Measurements from ENCODE around the gene TTC29. TPM values are rescaled to one million over a fixed set of nuclear protein-coding genes. Genes with fewer than 3 reads are reported as not detected.

TTC29 gene
- polyA plus RNA-seq, 1 donor (not counting 4 experiments of a cell fraction or from before 2014, with no cell fraction given) = not detected

DNA sequence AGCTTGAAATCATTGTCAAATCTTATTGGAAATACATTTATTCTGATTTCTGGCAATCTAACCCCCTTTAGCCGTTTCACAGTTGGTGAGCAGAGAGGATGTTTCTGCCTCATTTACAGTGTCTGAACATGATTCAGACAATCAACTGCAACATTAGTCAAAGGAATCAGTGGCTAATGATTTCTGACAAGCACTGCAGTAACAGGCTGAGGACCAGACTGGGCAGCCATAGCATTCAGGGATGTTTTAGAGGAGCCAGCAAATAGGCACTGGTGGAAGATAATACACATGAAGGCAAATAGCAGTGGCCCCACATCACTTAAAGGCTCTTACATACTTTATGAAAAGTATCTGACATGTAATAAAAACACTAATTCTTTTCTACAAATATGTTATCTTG lies 102.8 kb downstream of the TTC29 start:
- no peak overlapping the region for H3K4me3 ChIP-seq (ENCODE audit: control insufficient read depth in 2 of 3, extremely low read depth in 1 of 3, insufficient read depth in 2 of 3, low read depth in 1 of 3, low read length in 3 of 3)
- no peaks in the 10 kb centered on the region for H3K36me3 ChIP-seq (ENCODE audit: control insufficient read depth in 2 of 2, extremely low read depth in 1 of 2, insufficient read depth in 2 of 2, low read length in 2 of 2)
- H3K27ac ChIP-seq (ENCODE audit: control insufficient read depth, insufficient read depth, low read length) = no peak overlapping the region
- TF ChIP-seq EZH2 (IDR thresholded peaks at IDR 0.05; ENCODE audit: low read length) = no peak
- TF ChIP-seq, protein P1, sequence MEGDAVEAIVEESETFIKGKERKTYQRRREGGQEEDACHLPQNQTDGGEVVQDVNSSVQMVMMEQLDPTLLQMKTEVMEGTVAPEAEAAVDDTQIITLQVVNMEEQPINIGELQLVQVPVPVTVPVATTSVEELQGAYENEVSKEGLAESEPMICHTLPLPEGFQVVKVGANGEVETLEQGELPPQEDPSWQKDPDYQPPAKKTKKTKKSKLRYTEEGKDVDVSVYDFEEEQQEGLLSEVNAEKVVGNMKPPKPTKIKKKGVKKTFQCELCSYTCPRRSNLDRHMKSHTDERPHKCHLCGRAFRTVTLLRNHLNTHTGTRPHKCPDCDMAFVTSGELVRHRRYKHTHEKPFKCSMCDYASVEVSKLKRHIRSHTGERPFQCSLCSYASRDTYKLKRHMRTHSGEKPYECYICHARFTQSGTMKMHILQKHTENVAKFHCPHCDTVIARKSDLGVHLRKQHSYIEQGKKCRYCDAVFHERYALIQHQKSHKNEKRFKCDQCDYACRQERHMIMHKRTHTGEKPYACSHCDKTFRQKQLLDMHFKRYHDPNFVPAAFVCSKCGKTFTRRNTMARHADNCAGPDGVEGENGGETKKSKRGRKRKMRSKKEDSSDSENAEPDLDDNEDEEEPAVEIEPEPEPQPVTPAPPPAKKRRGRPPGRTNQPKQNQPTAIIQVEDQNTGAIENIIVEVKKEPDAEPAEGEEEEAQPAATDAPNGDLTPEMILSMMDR (optimal IDR thresholded peaks at IDR 0.05 in 1 of 3, IDR thresholded peaks at IDR 0.05 in 1 of 3, conservative IDR thresholded peaks at IDR 0.05 in 1 of 3; ENCODE audit: extremely low read depth in 1 of 3, insufficient read depth in 2 of 3, low read length in 3 of 3) = no peak
- FAIRE-seq (no peak), DNase-seq (ENCODE audit: low read depth, low spot score) (no peak)
- no peak overlapping the region for H2AFZ ChIP-seq (ENCODE audit: control insufficient read depth, low read length)
- no peak overlapping the region for H3K9ac ChIP-seq (ENCODE audit: control insufficient read depth, extremely low read depth, insufficient read depth, low read length)
- H3K9me3 ChIP-seq (ENCODE audit: control insufficient read depth, low read depth, low read length) = no peaks in the 10 kb centered on the region
- H3K4me1 ChIP-seq (ENCODE audit: control insufficient read depth, extremely low read depth, insufficient read depth, low read length) = no peaks in the 10 kb centered on the region
- peaks cover 5% of the 10 kb centered on the region for H3K27me3 ChIP-seq (ENCODE audit: control insufficient read depth, extremely low read depth, insufficient read depth, low read length)
- dilution Hi-C loops (cut with MboI; ENCODE audit: extremely low pct_ligation_motif_present, low sequenced_read_pairs) = no loop called here
- no peaks in the 10 kb centered on the region for H3K79me2 ChIP-seq (ENCODE audit: control insufficient read depth, insufficient read depth, low read length)
- no peaks in the 10 kb centered on the region for H4K20me1 ChIP-seq (ENCODE audit: control insufficient read depth, extremely low read depth, insufficient read depth, low read length)
- H3K4me2 ChIP-seq (ENCODE audit: control insufficient read depth, extremely low read depth, insufficient read depth, low read depth, low read length) = no peak overlapping the region
- H3K9me1 ChIP-seq (ENCODE audit: control insufficient read depth, extremely low read depth, insufficient read depth, low read length) = no peaks in the 10 kb centered on the region

DNA sequence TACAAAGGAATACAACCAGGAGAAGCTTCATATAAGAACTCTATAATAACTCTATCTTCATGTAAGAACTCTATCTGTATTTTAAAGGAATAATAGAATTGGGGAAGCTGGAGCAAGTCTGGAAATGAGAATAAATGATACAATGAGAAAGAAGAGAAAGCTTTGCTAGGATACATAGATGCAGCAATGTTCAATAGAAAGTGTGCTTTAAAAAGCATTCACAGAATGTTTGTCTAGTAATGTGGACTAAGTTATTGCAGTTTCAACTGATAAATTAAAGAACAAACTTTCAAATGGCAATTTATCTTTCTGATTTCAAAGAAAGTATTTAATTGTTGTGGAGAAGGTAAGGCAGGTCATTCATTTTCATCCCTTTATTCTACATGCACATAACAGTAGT lies 104.9 kb downstream of the TTC29 start:
- Histone ChIP-seq H3K9ac (ENCODE audit: control insufficient read depth, extremely low read depth, insufficient read depth, low read length) (no peak overlapping the region), H3K9me1 (ENCODE audit: control insufficient read depth, extremely low read depth, insufficient read depth, low read length) (no peaks in the 10 kb centered on the region), H3K27ac (ENCODE audit: control insufficient read depth, insufficient read depth, low read length) (no peak overlapping the region), H3K36me3 (ENCODE audit: control insufficient read depth in 2 of 2, extremely low read depth in 1 of 2, insufficient read depth in 2 of 2, low read length in 2 of 2) (no peaks in the 10 kb centered on the region), H3K27me3 (ENCODE audit: control insufficient read depth, extremely low read depth, insufficient read depth, low read length) (no peaks in the 10 kb centered on the region), H3K4me3 (ENCODE audit: control insufficient read depth in 2 of 3, extremely low read depth in 1 of 3, insufficient read depth in 2 of 3, low read depth in 1 of 3, low read length in 3 of 3) (no peak overlapping the region), H3K4me1 (ENCODE audit: control insufficient read depth, extremely low read depth, insufficient read depth, low read length) (no peaks in the 10 kb centered on the region), H3K9me3 (ENCODE audit: control insufficient read depth, low read depth, low read length) (no peaks in the 10 kb centered on the region), H3K4me2 (ENCODE audit: control insufficient read depth, extremely low read depth, insufficient read depth, low read depth, low read length) (no peak overlapping the region), H4K20me1 (ENCODE audit: control insufficient read depth, extremely low read depth, insufficient read depth, low read length) (no peaks in the 10 kb centered on the region), H3K79me2 (ENCODE audit: control insufficient read depth, insufficient read depth, low read length) (no peaks in the 10 kb centered on the region), H2AFZ (ENCODE audit: control insufficient read depth, low read length) (no peak overlapping the region)
- DNase-seq (ENCODE audit: low read depth, low spot score) (no peak), FAIRE-seq (no peak)
- no peak for TF ChIP-seq EZH2 (IDR thresholded peaks at IDR 0.05; ENCODE audit: low read length)
- TF ChIP-seq, protein P1 (optimal IDR thresholded peaks at IDR 0.05 in 1 of 3, IDR thresholded peaks at IDR 0.05 in 1 of 3, conservative IDR thresholded peaks at IDR 0.05 in 1 of 3; ENCODE audit: extremely low read depth in 1 of 3, insufficient read depth in 2 of 3, low read length in 3 of 3) = no peak
- dilution Hi-C loops (cut with MboI; ENCODE audit: extremely low pct_ligation_motif_present, low sequenced_read_pairs) = no loop called here
